PFSK-1 (cell line): ENCODE measurements around the gene FBLN2.

Source experiments
- FOXP2 ChIP-seq: optimal IDR thresholded peaks from 2 replicates; pipeline ENCODE3; 2011; ENCODE audit warnings: borderline replicate concordance, control low read depth, inconsistent platforms; ENCODE audit not compliant: insufficient read depth; ENCODE audit errors: extremely low read length, extremely low read depth
- POLR2AphosphoS5 ChIP-seq: IDR thresholded peaks from 2 replicates; pipeline ENCODE4 v1.6.1; 2012; ENCODE audit warnings: low read depth, mild to moderate bottlenecking, control low read depth, low read length, moderate library complexity
- SIN3A ChIP-seq: IDR thresholded peaks from 2 replicates; pipeline ENCODE4 v1.6.1; 2012; ENCODE audit warnings: mild to moderate bottlenecking, low read length, moderate library complexity, borderline replicate concordance; ENCODE audit not compliant: insufficient read depth
- TAF1 ChIP-seq: IDR thresholded peaks from 2 replicates; pipeline ENCODE4 v1.6.1; 2012; ENCODE audit warnings: low read length, control low read depth, borderline replicate concordance; ENCODE audit not compliant: insufficient read depth
- TF ChIP-seq, protein P1 (sequence below), 2 experiments: IDR thresholded peaks; 2 replicates each; pipeline versions ENCODE4 v1.6.1 to v1.8.0; 2011 to 2012; ENCODE audit warnings: low read depth in 2 of 2, low read length in 2 of 2, control low read depth in 1 of 2, inconsistent platforms in 1 of 2, mild to moderate bottlenecking in 1 of 2, moderate library complexity in 1 of 2; ENCODE audit not compliant: insufficient read depth in 1 of 2

Gene FBLN2

DNA sequence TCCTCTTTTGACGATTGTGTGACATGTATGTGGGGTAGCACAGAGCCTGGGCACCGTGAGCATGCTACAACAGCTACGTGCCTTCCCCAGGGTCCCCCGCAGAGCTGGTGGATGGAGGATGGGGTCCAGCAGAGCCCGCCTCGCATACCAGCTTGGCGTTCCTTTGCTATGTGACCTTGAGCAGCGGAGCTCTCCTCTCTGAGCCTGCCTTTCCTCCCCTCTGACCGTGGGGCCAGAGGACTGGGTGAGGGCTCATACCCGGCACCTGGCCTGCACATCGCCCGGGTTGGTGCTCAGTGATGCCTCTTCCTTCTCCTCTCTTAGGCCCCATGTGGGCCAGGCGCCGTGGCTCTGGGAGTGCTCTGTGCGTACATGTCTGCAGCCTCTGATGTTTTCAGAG, 73.4 kb downstream of the FBLN2 start:
- TF ChIP-seq FOXP2 = no peak
- no peak for TF ChIP-seq TAF1
- TF ChIP-seq POLR2AphosphoS5 = no peak
- TF ChIP-seq, protein P1, sequence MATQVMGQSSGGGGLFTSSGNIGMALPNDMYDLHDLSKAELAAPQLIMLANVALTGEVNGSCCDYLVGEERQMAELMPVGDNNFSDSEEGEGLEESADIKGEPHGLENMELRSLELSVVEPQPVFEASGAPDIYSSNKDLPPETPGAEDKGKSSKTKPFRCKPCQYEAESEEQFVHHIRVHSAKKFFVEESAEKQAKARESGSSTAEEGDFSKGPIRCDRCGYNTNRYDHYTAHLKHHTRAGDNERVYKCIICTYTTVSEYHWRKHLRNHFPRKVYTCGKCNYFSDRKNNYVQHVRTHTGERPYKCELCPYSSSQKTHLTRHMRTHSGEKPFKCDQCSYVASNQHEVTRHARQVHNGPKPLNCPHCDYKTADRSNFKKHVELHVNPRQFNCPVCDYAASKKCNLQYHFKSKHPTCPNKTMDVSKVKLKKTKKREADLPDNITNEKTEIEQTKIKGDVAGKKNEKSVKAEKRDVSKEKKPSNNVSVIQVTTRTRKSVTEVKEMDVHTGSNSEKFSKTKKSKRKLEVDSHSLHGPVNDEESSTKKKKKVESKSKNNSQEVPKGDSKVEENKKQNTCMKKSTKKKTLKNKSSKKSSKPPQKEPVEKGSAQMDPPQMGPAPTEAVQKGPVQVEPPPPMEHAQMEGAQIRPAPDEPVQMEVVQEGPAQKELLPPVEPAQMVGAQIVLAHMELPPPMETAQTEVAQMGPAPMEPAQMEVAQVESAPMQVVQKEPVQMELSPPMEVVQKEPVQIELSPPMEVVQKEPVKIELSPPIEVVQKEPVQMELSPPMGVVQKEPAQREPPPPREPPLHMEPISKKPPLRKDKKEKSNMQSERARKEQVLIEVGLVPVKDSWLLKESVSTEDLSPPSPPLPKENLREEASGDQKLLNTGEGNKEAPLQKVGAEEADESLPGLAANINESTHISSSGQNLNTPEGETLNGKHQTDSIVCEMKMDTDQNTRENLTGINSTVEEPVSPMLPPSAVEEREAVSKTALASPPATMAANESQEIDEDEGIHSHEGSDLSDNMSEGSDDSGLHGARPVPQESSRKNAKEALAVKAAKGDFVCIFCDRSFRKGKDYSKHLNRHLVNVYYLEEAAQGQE (IDR thresholded peaks at IDR 0.05; ENCODE audit: insufficient read depth in 1 of 2, low read depth in 2 of 2, low read length in 2 of 2) = no peak
- TF ChIP-seq SIN3A = no peak

DNA sequence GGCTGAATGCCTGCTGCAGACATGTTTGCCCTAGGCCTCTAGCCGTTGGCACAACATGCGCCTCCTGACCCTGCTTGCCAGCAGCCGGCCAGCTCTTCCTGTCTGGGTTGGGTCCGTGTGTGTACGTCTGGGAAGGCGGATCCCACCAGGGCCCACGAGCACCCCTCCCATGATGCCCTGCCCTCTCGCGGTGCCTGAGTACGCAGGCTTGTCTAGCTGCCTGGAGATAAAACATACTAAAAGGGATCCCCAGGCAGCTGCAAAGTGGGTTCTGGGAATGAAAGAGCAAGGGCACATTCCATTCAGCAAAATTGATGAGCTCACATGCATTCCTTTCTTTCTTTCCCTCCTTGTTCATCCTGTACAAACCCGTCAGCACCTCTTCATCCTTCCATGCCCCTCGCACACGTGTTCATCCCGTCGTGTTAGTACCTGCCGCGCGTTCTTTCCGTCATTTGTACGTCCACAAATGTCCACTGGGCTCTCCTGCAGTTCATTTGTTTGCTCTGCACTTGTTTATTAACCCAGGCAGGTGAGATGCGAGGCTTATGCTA, 74.3 kb downstream of the FBLN2 start:
- TF ChIP-seq, protein P1 (IDR thresholded peaks at IDR 0.05; ENCODE audit: insufficient read depth in 1 of 2, low read depth in 2 of 2, low read length in 2 of 2) = no peak
- no peak for TF ChIP-seq SIN3A
- TF ChIP-seq POLR2AphosphoS5 = no peak
- TF ChIP-seq TAF1 = no peak
- TF ChIP-seq FOXP2 = no peak

DNA sequence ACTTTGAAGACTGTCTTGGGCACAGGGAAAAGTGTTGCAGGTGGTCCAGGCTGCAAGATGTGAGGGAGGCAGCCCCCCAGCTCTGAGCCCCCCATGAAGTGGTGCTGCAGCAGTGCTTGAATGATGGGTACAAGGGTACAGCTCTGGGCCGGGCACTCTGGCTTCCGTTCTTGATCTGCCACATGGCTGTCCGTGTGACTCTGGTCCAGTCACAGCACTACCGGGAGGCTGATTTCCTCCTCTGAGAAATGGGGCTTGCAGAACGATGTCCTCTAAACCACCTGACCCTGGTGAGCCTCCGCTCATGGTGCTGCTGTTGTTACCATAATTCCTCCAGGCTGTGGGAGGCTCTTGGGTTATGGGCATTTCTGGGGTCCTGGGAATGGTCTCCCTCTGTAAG, 75.1 kb downstream of the FBLN2 start:
- TF ChIP-seq SIN3A (no peak), FOXP2 (no peak), TAF1 (no peak), POLR2AphosphoS5 (no peak)
- TF ChIP-seq, protein P1 (IDR thresholded peaks at IDR 0.05; ENCODE audit: insufficient read depth in 1 of 2, low read depth in 2 of 2, low read length in 2 of 2) = no peak

DNA sequence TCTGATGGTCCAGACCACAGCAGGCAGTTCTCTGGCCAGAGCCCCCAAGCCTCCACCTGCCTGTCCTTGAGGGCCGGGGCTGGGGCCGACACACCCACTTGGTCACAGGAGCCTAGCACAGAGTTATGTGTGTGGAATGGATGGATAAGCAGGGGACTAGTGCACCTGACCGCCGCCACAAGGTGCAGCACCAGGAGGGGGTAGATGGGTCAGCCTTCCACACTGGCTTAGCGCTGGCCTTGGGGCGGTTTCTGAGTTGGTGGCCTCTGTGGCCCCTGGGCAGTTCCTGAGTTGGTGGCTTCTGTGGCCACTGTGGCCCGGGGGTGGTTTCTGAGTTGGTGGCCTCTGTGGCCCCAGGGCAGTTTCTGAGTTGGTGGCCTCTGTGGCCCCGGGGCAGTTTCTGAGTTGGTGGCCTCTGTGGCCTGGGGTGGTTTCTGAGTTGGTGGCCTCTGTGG, 75.8 kb downstream of the FBLN2 start:
- no peak for TF ChIP-seq POLR2AphosphoS5
- no peak for TF ChIP-seq TAF1

DNA sequence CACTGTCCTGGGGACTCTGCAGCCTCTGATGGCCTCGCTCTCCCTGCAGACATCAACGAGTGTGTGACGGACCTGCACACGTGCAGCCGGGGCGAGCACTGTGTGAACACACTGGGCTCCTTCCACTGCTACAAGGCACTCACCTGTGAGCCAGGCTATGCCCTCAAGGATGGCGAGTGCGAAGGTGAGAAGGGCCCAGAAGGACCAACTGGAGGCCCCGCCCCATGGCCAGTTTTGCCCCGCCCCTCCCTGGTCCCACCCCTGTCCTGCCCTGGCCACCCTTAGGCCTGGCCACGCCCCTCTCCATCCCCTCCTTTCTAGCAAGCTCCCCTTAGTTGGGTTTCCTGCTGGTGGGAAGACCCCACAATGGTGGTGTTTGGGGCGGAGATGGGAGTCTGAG, 77.5 kb downstream of the FBLN2 start:
- TF ChIP-seq SIN3A (no peak), TAF1 (no peak), FOXP2 (no peak), POLR2AphosphoS5 (no peak)
- TF ChIP-seq, protein P1 (IDR thresholded peaks at IDR 0.05; ENCODE audit: insufficient read depth in 1 of 2, low read depth in 2 of 2, low read length in 2 of 2) = no peak
